IMR-90 (cell line): ENCODE results near the gene TNS1. TPM values are rescaled to one million over a fixed set of nuclear protein-coding genes. Genes with fewer than 3 reads are reported as not detected.

Experiments used
- ATAC-seq: fragments of 200-7000 bp; cut with Tn5 transposase; 2 replicates; pipeline ENCODE4 v1.9.1; 2020; ENCODE audit warnings: low read depth, mild to moderate bottlenecking, moderate library complexity
- BruUV-seq: library from RNA; stranded (reverse); fragments of 400-500 nt; replicated peaks from 2 replicates; lab custom pipeline; 2021; lab: Mats Ljungman, UMichigan
- CTCF ChIA-PET: fragments of 300-600 bp; formaldehyde crosslinking; extraction: SDS; loops from one replicate; lab custom pipeline; 2021; ENCODE audit warnings: antibody characterized with exemption; lab: Yijun Ruan, JAX
- POLR2A ChIA-PET: fragments of 300-600 bp; sonication (Branson Sonifier 250); formaldehyde crosslinking; loops from one replicate; lab custom pipeline; 2022; ENCODE audit warnings: antibody characterized with exemption; ENCODE audit not compliant: unreplicated experiment; lab: Charles Lee
- DNase-seq: peaks from one replicate; pipeline ENCODE4 v3.0.0; 2013
- H2AFZ ChIP-seq: replicated peaks from 2 replicates; pipeline ENCODE3; 2013; ENCODE audit warnings: low read length, mild to moderate bottlenecking; ENCODE audit not compliant: poor library complexity
- H2AK5ac ChIP-seq: 2 replicates; pipeline ENCODE4 v1.6.1; 2013; ENCODE audit warnings: low read depth, low read length, inconsistent platforms
- H2AK9ac ChIP-seq: replicated peaks from 2 replicates; pipeline ENCODE3; 2013; ENCODE audit warnings: mild to moderate bottlenecking, low read depth, low read length, moderate library complexity; ENCODE audit not compliant: poor library complexity
- H2BK120ac ChIP-seq: 2 replicates; pipeline ENCODE4 v1.6.1; 2013; ENCODE audit warnings: low read depth, low read length, inconsistent platforms
- H2BK15ac ChIP-seq: 3 replicates; pipeline ENCODE4 v1.6.1; 2013; ENCODE audit warnings: low read depth, low read length, inconsistent platforms
- H2BK20ac ChIP-seq: 2 replicates; pipeline ENCODE4 v1.6.1; 2013; ENCODE audit warnings: low read depth, mild to moderate bottlenecking, inconsistent platforms, low read length, moderate library complexity
- H2BK5ac ChIP-seq: 2 replicates; pipeline ENCODE4 v1.6.1; 2013; ENCODE audit warnings: mild to moderate bottlenecking, low read depth, low read length, inconsistent platforms; ENCODE audit not compliant: poor library complexity, severe bottlenecking
- H3K14ac ChIP-seq: replicated peaks from 2 replicates; pipeline ENCODE4 v1.6.1; 2013; ENCODE audit warnings: low read depth, low read length, inconsistent platforms
- H3K18ac ChIP-seq: 2 replicates; pipeline ENCODE4 v1.6.1; 2013; ENCODE audit warnings: low read depth, low read length, control low read depth
- H3K23ac ChIP-seq: 2 replicates; pipeline ENCODE4 v1.6.1; 2013; ENCODE audit warnings: low read depth, low read length, inconsistent platforms
- H3K27ac ChIP-seq: 2 replicates; pipeline ENCODE4 v1.5.1; 2013; ENCODE audit warnings: mild to moderate bottlenecking, control low read depth, low read length; ENCODE audit not compliant: insufficient read depth
- H3K27me3 ChIP-seq: 2 replicates; pipeline ENCODE4 v1.6.1; 2013; ENCODE audit warnings: low read length; ENCODE audit not compliant: control insufficient read depth, insufficient read depth
- H3K36me3 ChIP-seq: 2 replicates; pipeline ENCODE4 v1.6.1; 2013; ENCODE audit warnings: low read length, mixed read lengths; ENCODE audit not compliant: control insufficient read depth, insufficient read depth
- H3K4ac ChIP-seq: 2 replicates; pipeline ENCODE4 v1.6.1; 2013; ENCODE audit warnings: low read depth, low read length, inconsistent platforms
- H3K4me1 ChIP-seq: 2 replicates; pipeline ENCODE4 v1.6.1; 2013; ENCODE audit warnings: low read length, mixed read lengths; ENCODE audit not compliant: control insufficient read depth, insufficient read depth
- H3K4me2 ChIP-seq: 2 replicates; pipeline ENCODE4 v1.6.1; 2013; ENCODE audit warnings: low read depth, mild to moderate bottlenecking, control low read depth, low read length, moderate library complexity
- H3K4me3 ChIP-seq: 2 replicates; pipeline ENCODE4 v1.5.1; 2013; ENCODE audit warnings: low read depth, mild to moderate bottlenecking, control low read depth, low read length, moderate library complexity; ENCODE audit not compliant: insufficient read depth
- H3K56ac ChIP-seq: 2 replicates; pipeline ENCODE4 v1.6.1; 2013; ENCODE audit warnings: low read length, inconsistent platforms; ENCODE audit not compliant: insufficient read depth; ENCODE audit errors: extremely low read depth
- H3K79me1 ChIP-seq, 2 experiments: 2 replicates each; pipeline ENCODE4 v1.6.1; 2013; ENCODE audit warnings: low read length in 2 of 2, inconsistent platforms in 1 of 2, low read depth in 1 of 2
- H3K9ac ChIP-seq: 2 replicates; pipeline ENCODE4 v1.6.1; 2013; ENCODE audit warnings: low read depth, low read length, control low read depth
- H3K9me1 ChIP-seq: 2 replicates; pipeline ENCODE4 v1.6.1; 2013; ENCODE audit warnings: low read length, inconsistent platforms; ENCODE audit not compliant: insufficient read depth
- H3K9me3 ChIP-seq: 2 replicates; pipeline ENCODE4 v1.6.1; 2013; ENCODE audit warnings: low read length; ENCODE audit not compliant: control insufficient read depth, insufficient read depth
- H4K20me1 ChIP-seq: 2 replicates; pipeline ENCODE4 v1.6.1; 2013; ENCODE audit warnings: low read length, inconsistent platforms; ENCODE audit not compliant: insufficient read depth
- H4K5ac ChIP-seq: 2 replicates; pipeline ENCODE4 v1.6.1; 2013; ENCODE audit warnings: mild to moderate bottlenecking, low read depth, low read length, control low read depth
- H4K8ac ChIP-seq, 2 experiments: 2 replicates each; pipeline ENCODE4 v1.6.1; 2013; ENCODE audit warnings: low read depth in 2 of 2, low read length in 2 of 2, control low read depth in 1 of 2, inconsistent platforms in 1 of 2
- H4K91ac ChIP-seq: 2 replicates; pipeline ENCODE4 v1.6.1; 2013; ENCODE audit warnings: low read depth, low read length, inconsistent platforms; ENCODE audit not compliant: insufficient read depth
- BHLHE40 ChIP-seq: fragments of 150-350 bp; IDR thresholded peaks from 2 replicates; pipeline ENCODE4 v1.6.1; 2016; ENCODE audit warnings: mild to moderate bottlenecking, low read depth, low read length
- CEBPB ChIP-seq: IDR thresholded peaks from 2 replicates; pipeline ENCODE4 v1.6.1; 2012; ENCODE audit warnings: low read depth, low read length, improper control_type of control experiment
- CHD1 ChIP-seq: IDR thresholded peaks from 2 replicates; pipeline ENCODE4 v1.6.1; 2012; ENCODE audit warnings: low read depth, low read length, improper control_type of control experiment
- FOS ChIP-seq: fragments of 150-350 bp; IDR thresholded peaks from 2 replicates; pipeline ENCODE4 v1.6.1; 2016; ENCODE audit warnings: low read depth, low read length
- MAFK ChIP-seq: IDR thresholded peaks from 2 replicates; pipeline ENCODE4 v1.6.1; 2012; ENCODE audit warnings: low read depth, low read length, improper control_type of control experiment
- MAZ ChIP-seq: IDR thresholded peaks from 2 replicates; pipeline ENCODE4 v1.6.1; 2012; ENCODE audit warnings: low read depth, mild to moderate bottlenecking, low read length, improper control_type of control experiment, moderate library complexity, borderline replicate concordance
- MXI1 ChIP-seq: IDR thresholded peaks from 2 replicates; pipeline ENCODE4 v1.6.1; 2012; ENCODE audit warnings: low read depth, mild to moderate bottlenecking, low read length, moderate library complexity, borderline replicate concordance
- POLR2A ChIP-seq: IDR thresholded peaks from 2 replicates; pipeline ENCODE4 v1.6.1; 2012; ENCODE audit warnings: mild to moderate bottlenecking, low read depth, low read length
- WGBS, 2 experiments: methylation state at CpG; one replicate each; pipeline versions ENCODE4 v1.1.5 to v1.1.7; 2013; ENCODE audit warnings: missing lambda C conversion rate in 2 of 2; ENCODE audit not compliant: insufficient read length in 1 of 2; ENCODE audit errors: extremely low coverage in 2 of 2; 5-methylcytosine and 5-hydroxymethylcytosine counted together
- dilution Hi-C: fragments of 300-500 bp; cut with HindIII; formaldehyde crosslinking; loops from one replicate; pipeline ENCODE4 v1.14.3; 2018; ENCODE audit warnings: low sequenced_read_pairs; ENCODE audit not compliant: unreplicated experiment
- in situ Hi-C: fragments of 300-500 bp; cut with MboI; formaldehyde crosslinking; loops from 3 replicates; pipeline ENCODE4 v1.14.3; 2019; ENCODE audit warnings: low sequenced_read_pairs, inconsistent platforms, mixed read lengths
- intact Hi-C: fragments of 100-400 bp; cut with micrococcal nuclease; formaldehyde crosslinking; loops from 2 replicates; pipeline ENCODE4 v1.10.0; 2022
- polyA plus RNA-seq, 3 experiments: library from polyadenylated mRNA; depleted of rRNA; stranded (reverse); fragments of >200 nt; gene quantifications; 2 replicates each; pipeline ENCODE4 v1.2.3, GENCODE V29; 2012; ENCODE audit warnings: low replicate concordance in 1 of 3
- total RNA-seq: library from RNA; depleted of rRNA; stranded (reverse); fragments of >200 nt; gene quantifications from 2 replicates; pipeline ENCODE4 v1.2.3, GENCODE V29; 2012
- TF ChIP-seq, protein P1 (sequence below): fragments of 150-350 bp; IDR thresholded peaks from 2 replicates; pipeline ENCODE4 v1.6.1; 2017; ENCODE audit warnings: mild to moderate bottlenecking, antibody characterized with exemption, low read length, low read depth

Gene TNS1
- total and polyA plus RNA-seq, 2 of the 4 experiments (the other 2 are of a cell fraction): 41.1 to 45.2 TPM

DNA sequence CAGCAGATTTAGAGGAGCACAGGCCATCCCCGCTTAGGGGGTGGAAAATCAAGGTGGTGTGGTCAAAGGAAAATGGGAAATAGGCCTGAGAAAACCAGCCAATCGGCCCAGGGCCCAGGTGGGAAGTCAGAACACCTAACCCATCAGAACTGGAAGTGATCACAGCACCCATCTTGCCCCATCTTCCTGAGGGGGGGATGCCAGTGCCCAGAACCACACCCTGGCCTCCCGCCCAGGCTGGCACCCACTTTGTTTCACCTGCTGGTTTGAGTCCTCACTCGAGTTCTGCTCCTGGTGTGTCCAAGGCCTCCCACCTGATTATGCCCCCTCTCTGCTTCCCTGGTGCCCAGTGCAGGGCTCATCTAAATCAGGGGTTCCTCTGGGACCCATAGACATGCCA lies 174.5 kb downstream of the TNS1 start:
- H3K14ac ChIP-seq: no peak overlapping the region
- BruUV-seq: no TSS peak
- H2BK15ac ChIP-seq: no peak overlapping the region
- H3K9me3 ChIP-seq: no peaks in the 10 kb centered on the region
- POLR2A ChIA-PET: no interaction called here
- TF ChIP-seq MXI1 (no peak), CHD1 (no peak), BHLHE40 (no peak), FOS (no peak), MAFK (no peak), MAZ (no peak), POLR2A (no peak), CEBPB (no peak)
- TF ChIP-seq, protein P1, sequence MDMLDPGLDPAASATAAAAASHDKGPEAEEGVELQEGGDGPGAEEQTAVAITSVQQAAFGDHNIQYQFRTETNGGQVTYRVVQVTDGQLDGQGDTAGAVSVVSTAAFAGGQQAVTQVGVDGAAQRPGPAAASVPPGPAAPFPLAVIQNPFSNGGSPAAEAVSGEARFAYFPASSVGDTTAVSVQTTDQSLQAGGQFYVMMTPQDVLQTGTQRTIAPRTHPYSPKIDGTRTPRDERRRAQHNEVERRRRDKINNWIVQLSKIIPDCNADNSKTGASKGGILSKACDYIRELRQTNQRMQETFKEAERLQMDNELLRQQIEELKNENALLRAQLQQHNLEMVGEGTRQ: no peak
- H2BK120ac ChIP-seq: no peak overlapping the region
- no peak overlapping the region for H3K9ac ChIP-seq
- H2AFZ ChIP-seq: no peak overlapping the region
- H2AK9ac ChIP-seq: no peak overlapping the region
- H3K4me1 ChIP-seq: peaks cover 2% of the 10 kb centered on the region; the same call in 1 of the 2 replicates
- peaks cover 12% of the 10 kb centered on the region for H4K20me1 ChIP-seq
- in situ Hi-C loops (no loop called here), intact Hi-C loops (no loop called here), dilution Hi-C loops (no loop called here)
- H2BK20ac ChIP-seq: no peak overlapping the region
- no peak overlapping the region for H3K23ac ChIP-seq
- no peak overlapping the region for H3K4ac ChIP-seq
- H3K4me2 ChIP-seq: no peak overlapping the region
- ATAC-seq (no peak), DNase-seq (no peak)
- CTCF ChIA-PET: no interaction called here
- no peak overlapping the region for H4K8ac ChIP-seq
- H2AK5ac ChIP-seq: no peak overlapping the region
- H3K18ac ChIP-seq: no peak overlapping the region
- peaks cover 58% of the 10 kb centered on the region for H3K36me3 ChIP-seq
- no peaks in the 10 kb centered on the region for H3K27me3 ChIP-seq
- H3K56ac ChIP-seq: no peak overlapping the region
- H3K79me1 ChIP-seq: peaks cover 15 to 19% of the 10 kb centered on the region in 2 experiments
- H3K4me3 ChIP-seq: no peak overlapping the region
- WGBS, 2 experiments: 90% methylated on average over 2 of the region's 4 CpGs; no CpG with 5 or more reads in 1 of the 2 experiments
- no peak overlapping the region for H2BK5ac ChIP-seq
- no peaks in the 10 kb centered on the region; the same call in 1 of the 2 replicates for H3K9me1 ChIP-seq
- H3K27ac ChIP-seq: no peak overlapping the region
- H4K5ac ChIP-seq: no peak overlapping the region
- no peak overlapping the region for H4K91ac ChIP-seq
